ENCODE measurements around the gene SLC38A4.

GRCh38 chr12:46841891-46842290 is 16.1 kb upstream of the SLC38A4 start:
- TF ChIP-seq CTCF (conservative IDR thresholded peaks at IDR 0.05; ENCODE audit: low read depth in 2 of 2): no peak
- no peak for TF ChIP-seq EZH2 (IDR thresholded peaks at IDR 0.05; ENCODE audit: low read depth, unreplicated experiment)
- no peak for TF ChIP-seq EZH2phosphoT487 (IDR thresholded peaks at IDR 0.05; ENCODE audit: unreplicated experiment)
- TF ChIP-seq REST (IDR thresholded peaks at IDR 0.05; ENCODE audit: unreplicated experiment): no peak
- TF ChIP-seq NANOG (IDR thresholded peaks at IDR 0.05; ENCODE audit: borderline replicate concordance): no peak
